GM23248 (cell line): ENCODE results near the gene KRT82.

Source experiments
- EZH2 ChIP-seq: fragments of 200-600 bp; sonication (generic); IDR thresholded peaks from 2 replicates; pipeline ENCODE4 v1.6.1; 2018; ENCODE audit warnings: antibody characterized with exemption, mild to moderate bottlenecking; ENCODE audit not compliant: insufficient read depth, poor library complexity, severe bottlenecking
- EZH2phosphoT487 ChIP-seq: fragments of 200-600 bp; sonication (generic); IDR thresholded peaks from 2 replicates; pipeline ENCODE4 v1.6.1; 2018; ENCODE audit warnings: antibody characterized with exemption, moderate library complexity, mild to moderate bottlenecking, low read depth; ENCODE audit not compliant: insufficient read depth

DNA sequence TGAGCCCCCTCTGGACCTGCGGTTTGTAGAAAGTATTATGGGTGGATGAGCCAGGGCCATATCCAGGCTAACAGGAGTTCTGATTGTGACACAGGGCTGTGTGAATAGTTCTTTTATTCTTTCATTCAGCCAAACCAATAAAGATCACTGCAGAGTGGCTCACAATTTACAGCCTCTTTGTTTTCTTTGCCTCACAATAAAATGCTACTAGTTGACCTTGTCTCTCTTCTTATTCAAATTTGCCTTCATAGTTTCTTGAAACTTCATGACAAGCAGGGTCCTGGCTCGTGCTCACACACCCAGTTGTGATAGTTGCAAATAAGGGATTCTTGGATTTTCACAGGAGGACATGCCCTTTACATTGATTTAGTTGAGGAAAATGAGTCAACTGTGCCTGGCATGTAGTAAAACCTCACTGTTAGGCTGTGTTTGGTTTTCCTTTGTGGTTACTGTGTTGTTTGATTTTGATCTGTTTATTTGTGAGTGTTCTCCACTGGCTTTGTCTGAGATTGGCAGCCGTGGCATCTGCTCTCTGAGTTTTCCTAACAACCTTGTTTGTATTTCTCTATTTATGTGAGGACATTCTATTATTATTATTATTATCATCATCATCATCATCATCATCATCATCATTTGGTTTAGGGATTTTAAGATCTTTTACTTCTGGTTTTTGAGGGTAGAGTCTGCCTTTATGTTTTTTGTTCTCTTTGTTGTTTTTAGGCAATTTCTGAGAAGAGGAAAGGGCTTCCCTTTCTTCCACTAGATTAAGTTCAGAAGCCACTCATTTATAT is 48.5 kb upstream of the KRT82 start:
- TF ChIP-seq EZH2: no peak
- no peak for TF ChIP-seq EZH2phosphoT487
